GM12891 (cell line): Measurements from ENCODE around the gene CCDC70.

Experiments
- DNase-seq: peaks from one replicate; pipeline ENCODE4 v3.0.0; 2011; ENCODE audit warnings: low spot score; ENCODE audit not compliant: insufficient read length
- FAIRE-seq: peaks from 2 replicates; lab custom pipeline; 2011; peaks lifted over from hg19 to GRCh38; lab: Jason Lieb, UNC
- PAX5 ChIP-seq: IDR thresholded peaks from 2 replicates; pipeline ENCODE4 v1.6.1; 2011; ENCODE audit warnings: low read length, moderate library complexity, mild to moderate bottlenecking; ENCODE audit not compliant: insufficient read depth, severe bottlenecking
- POLR2A ChIP-seq: IDR thresholded peaks from 2 replicates; pipeline ENCODE4 v1.6.1; 2011; ENCODE audit warnings: low read depth, low read length, control low read depth
- POLR2AphosphoS5 ChIP-seq: IDR thresholded peaks from 2 replicates; pipeline ENCODE4 v1.6.1; 2011; ENCODE audit warnings: low read depth, low read length, control low read depth
- POU2F2 ChIP-seq: IDR thresholded peaks from 2 replicates; pipeline ENCODE4 v1.6.1; 2011; ENCODE audit warnings: low read depth, mild to moderate bottlenecking, control low read depth, low read length, moderate library complexity
- SPI1 ChIP-seq: IDR thresholded peaks from 2 replicates; pipeline ENCODE4 v1.6.1; 2011; ENCODE audit warnings: low read depth, low read length, control low read depth
- TAF1 ChIP-seq: IDR thresholded peaks from 2 replicates; pipeline ENCODE4 v1.6.1; 2011; ENCODE audit warnings: low read depth, low read length, control low read depth

The CCDC70 gene

GRCh38 chr13:51828730-51829567, 32.8 kb upstream of the CCDC70 start:
- TF ChIP-seq PAX5 (no peak), TAF1 (no peak), POU2F2 (no peak), POLR2A (no peak), SPI1 (no peak), POLR2AphosphoS5 (no peak)
- peak; percentile 48 for FAIRE-seq
- no peak for DNase-seq

DNA sequence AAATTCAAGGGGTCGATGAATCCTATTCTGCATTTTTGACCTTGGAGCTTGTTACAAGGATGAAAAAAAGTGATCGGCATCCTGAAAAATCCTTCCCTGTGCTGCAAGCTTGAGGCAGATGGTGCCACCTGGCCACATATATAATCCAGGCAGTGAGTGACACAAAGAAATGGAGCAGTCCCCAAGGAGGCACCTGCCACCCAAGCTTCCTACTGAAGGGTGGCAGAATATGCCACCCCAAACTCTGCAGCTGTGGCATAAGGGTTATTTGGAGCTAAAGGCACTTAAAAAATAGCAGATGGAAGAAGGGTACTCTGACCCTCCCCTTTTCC, 32.2 kb upstream of the CCDC70 start:
- TF ChIP-seq TAF1: no peak
- no peak for TF ChIP-seq SPI1
- TF ChIP-seq POU2F2: no peak
- TF ChIP-seq POLR2AphosphoS5: no peak
- no peak for TF ChIP-seq PAX5
- TF ChIP-seq POLR2A: no peak
- DNase-seq: no peak
- FAIRE-seq: no peak

- TF ChIP-seq POU2F2 (no peak), PAX5 (no peak), TAF1 (no peak), POLR2A (no peak), POLR2AphosphoS5 (no peak)
These were observed 30.2 kb upstream of the CCDC70 start for GRCh38 chr13:51831519-51831918.

DNA sequence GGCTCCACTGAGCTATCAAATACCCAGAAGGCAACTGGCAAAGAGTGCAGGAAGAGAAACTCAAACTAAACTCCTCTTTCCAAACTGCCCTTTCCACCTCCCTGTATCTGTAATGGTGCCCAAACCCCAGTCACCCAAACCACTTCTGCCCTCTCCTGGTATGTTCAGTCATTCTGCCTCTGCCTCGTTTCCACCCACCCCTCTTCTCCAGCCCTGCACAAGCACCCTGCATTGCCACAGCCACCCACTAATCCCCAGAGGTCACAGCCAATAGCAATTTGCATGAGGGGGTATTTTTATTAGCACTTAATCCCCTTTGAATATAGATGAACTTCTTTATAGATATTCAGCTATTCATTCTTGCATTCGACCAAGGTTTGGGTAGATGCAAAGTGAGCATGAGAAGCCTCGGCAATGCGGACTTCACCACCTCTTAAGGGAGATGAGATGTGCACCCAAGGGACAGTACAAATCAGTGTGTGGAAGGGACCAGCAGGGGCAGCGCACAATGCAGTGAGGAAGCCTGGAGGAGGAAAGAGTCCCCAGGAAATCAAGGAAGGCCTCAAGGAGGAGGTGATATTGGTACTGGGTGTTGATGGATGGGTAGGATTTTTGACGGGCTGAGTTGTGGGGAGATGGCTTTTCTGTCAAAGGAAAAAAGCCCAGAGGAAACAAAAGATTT, 29.2 kb upstream of the CCDC70 start:
- DNase-seq (peak; percentile 26), FAIRE-seq (peak; percentile 77)
- TF ChIP-seq POU2F2: no peak
- TF ChIP-seq SPI1: no peak
- TF ChIP-seq POLR2A: no peak
- no peak for TF ChIP-seq TAF1
- no peak for TF ChIP-seq POLR2AphosphoS5
- TF ChIP-seq PAX5: no peak

More at GRCh38 chr13:51831519-51831918, 30.2 kb upstream of the CCDC70 start:
- FAIRE-seq (peak; percentile 59), DNase-seq (no peak)

- DNase-seq: no peak
- FAIRE-seq: no peak
- TF ChIP-seq PAX5 (no peak), POLR2A (no peak), POLR2AphosphoS5 (no peak), POU2F2 (no peak), SPI1 (no peak), TAF1 (no peak)
These were observed 27.8 kb upstream of the CCDC70 start for GRCh38 chr13:51833980-51834379.

GRCh38 chr13:51834581-51835171, 27.1 kb upstream of the CCDC70 start:
- TF ChIP-seq POLR2A (no peak), SPI1 (no peak), POU2F2 (no peak)
- no peak for DNase-seq
- peak; percentile 35 for FAIRE-seq

- no peak for FAIRE-seq
- no peak for DNase-seq
- TF ChIP-seq POLR2A: no peak
- TF ChIP-seq POU2F2: no peak
- TF ChIP-seq POLR2AphosphoS5: no peak
- no peak for TF ChIP-seq SPI1
- no peak for TF ChIP-seq TAF1
- no peak for TF ChIP-seq PAX5
These were observed 24.8 kb upstream of the CCDC70 start for GRCh38 chr13:51837016-51837415.

DNA sequence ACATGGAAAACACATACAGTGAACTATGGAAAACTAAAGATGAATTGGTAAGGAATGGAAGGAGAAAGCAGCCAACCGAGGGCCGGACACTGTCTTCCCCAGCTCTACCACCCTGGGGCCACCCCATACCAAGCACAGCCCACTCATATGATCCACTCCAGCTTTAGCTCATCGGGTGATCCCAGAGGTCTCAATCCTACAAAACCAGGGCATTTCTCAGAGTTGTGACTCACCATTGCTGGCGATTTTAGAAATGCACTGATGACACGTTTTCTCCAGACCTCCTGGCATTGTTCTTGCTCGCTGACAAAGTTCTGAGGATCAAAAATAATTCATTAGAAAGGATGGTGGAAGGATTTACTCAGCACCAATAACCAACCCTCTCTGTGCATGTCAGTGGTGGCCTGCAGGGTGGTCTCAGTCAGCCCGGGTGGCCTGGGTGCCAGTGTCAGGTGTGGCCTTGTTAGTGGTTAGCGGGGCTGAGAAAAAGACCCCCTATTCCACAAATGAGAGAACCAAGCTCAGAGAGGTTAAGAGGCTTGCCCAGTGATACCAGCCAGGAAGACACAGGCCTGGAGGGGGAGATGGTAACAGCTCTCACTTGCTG, 23.4 kb upstream of the CCDC70 start:
- FAIRE-seq: no peak
- no peak for DNase-seq
- TF ChIP-seq SPI1 (no peak), POLR2AphosphoS5 (no peak), POU2F2 (no peak), PAX5 (no peak), POLR2A (no peak), TAF1 (no peak)
